ENCODE measurements around the gene CA10. TPM values are rescaled to one million over a fixed set of nuclear protein-coding genes. Genes with fewer than 3 reads are reported as not detected.

CA10 gene
- total RNA-seq, 2 donors from 2014 or later = 0.15 to 0.96 TPM

DNA sequence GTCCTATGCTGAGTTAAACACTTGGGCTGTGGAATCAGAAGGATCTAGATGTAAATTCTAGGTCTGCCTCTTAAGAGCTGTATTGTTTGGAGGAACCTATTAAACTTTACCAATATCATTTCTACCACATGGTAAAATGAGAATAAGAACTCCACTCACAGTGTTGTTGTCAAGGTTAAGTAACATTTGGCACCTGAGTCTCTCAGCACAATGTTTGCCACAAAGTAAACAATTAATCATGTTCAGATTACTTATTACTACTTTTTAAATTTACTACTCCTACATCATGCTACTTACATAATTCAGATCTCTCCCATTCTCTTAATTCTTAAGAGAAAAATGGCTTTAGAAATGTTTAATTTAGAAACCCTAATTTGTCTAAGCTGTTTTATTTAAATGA lies 305.9 kb downstream of the CA10 start:
- no peaks in the 10 kb centered on the region for H3K9me3 ChIP-seq (ENCODE audit: control insufficient read depth, low read length, poor library complexity, severe bottlenecking)
- DNase-seq (no peak), ATAC-seq (no peak)
- no peaks in the 10 kb centered on the region for H3K36me3 Mint-ChIP-seq (ENCODE audit: low read depth)
- H3K27me3 Mint-ChIP-seq = peaks cover 56% of the 10 kb centered on the region
- H3K4me3 Mint-ChIP-seq = no peak overlapping the region
- no peak overlapping the region for H3K27ac Mint-ChIP-seq
- H3K4me1 Mint-ChIP-seq = no peaks in the 10 kb centered on the region

DNA sequence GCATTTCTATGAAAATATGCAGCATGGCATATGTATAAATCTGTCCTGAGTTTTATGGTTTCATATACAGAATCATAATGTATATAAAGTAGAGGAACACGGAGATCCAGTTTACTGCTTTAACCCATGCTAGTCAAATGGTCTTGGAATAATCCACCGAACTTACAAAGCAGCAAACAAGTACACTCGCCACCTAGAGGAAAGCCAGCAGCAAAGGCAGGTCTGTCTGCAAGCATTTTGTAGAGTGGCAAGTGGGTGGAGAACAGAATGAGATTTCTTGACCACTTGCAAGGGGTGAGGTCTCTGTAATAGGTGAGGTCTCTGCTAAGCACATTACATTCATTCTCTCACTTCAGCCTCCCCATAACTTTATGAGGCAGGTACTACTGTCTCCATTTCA lies 308.3 kb downstream of the CA10 start:
- no peak for ATAC-seq
- Mint-ChIP-seq H3K27me3 (peaks cover 52% of the 10 kb centered on the region), H3K27ac (no peak overlapping the region), H3K4me1 (no peaks in the 10 kb centered on the region), H3K36me3 (ENCODE audit: low read depth) (no peaks in the 10 kb centered on the region), H3K4me3 (no peak overlapping the region)
- no peak for DNase-seq
- H3K9me3 ChIP-seq (ENCODE audit: control insufficient read depth, low read length, poor library complexity, severe bottlenecking) = no peaks in the 10 kb centered on the region

DNA sequence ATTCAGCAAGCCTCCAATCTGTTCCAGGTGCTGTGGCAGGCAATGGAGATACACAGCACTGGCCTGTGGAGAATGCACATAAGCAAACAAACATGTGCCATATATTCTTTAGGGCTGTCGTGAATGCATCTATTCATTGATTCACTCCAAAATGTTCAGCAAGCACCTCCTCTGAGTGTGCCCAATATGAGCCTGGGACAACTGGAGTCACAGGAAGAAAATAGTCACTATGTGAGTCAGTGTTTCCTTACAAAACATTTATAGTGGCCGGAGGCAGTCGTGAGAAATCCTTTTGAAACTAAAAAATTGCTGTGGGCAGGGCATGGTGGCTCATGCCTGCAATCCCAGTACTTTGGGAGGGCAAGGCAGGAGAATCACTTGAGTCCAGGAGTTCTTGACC lies 310.1 kb downstream of the CA10 start:
- Mint-ChIP-seq H3K27me3 (peaks cover 43% of the 10 kb centered on the region), H3K36me3 (ENCODE audit: low read depth) (no peaks in the 10 kb centered on the region), H3K27ac (no peak overlapping the region), H3K4me3 (no peak overlapping the region), H3K4me1 (no peaks in the 10 kb centered on the region)
- no peak for ATAC-seq
- H3K9me3 ChIP-seq (ENCODE audit: control insufficient read depth, low read length, poor library complexity, severe bottlenecking) = no peaks in the 10 kb centered on the region
- DNase-seq = no peak

DNA sequence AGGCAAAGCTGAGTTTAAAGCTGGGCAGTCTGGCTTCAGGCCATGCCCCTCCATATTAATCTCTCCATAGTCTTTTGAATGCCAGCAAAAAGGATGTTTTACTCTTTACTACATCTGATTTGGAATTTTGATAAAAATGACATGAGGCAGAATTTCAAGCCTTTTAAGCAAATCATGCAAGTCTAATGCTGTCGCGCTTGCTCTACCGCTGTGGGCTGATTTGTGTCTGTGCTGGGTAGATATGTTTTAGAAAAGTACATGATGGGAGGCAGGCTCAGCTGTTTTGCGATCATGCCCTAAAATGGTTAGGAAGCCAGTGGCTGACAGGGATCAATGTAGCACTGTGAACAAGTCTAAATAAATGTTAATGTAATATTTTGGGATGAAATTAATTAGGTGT lies 311.9 kb downstream of the CA10 start:
- Mint-ChIP-seq H3K27me3 (peaks cover 36% of the 10 kb centered on the region), H3K27ac (no peak overlapping the region), H3K4me1 (no peaks in the 10 kb centered on the region), H3K36me3 (ENCODE audit: low read depth) (no peaks in the 10 kb centered on the region), H3K4me3 (no peak overlapping the region)
- DNase-seq (no peak), ATAC-seq (no peak)
- no peaks in the 10 kb centered on the region for H3K9me3 ChIP-seq (ENCODE audit: control insufficient read depth, low read length, poor library complexity, severe bottlenecking)

DNA sequence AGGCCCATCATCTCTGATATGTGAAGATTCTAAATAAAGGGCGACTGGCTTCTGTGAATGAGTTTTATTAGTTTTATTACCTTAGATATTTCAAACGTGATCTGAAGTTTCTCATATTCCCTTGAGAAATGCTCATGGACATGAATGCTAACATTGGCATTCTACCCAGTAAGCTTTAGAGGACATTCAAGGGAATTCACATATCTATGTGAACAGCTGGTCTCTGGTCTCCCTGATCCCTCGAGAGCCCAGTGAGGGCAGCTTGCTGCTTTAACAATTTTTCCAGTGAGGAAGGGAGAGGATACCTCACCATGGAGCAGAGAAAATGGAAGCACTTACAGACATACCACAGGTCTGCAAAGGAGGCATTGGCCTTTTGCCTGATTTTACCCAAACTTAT lies 312.7 kb downstream of the CA10 start:
- ATAC-seq (no peak), DNase-seq (no peak)
- Mint-ChIP-seq H3K27me3 (peaks cover 36% of the 10 kb centered on the region), H3K36me3 (ENCODE audit: low read depth) (no peaks in the 10 kb centered on the region), H3K27ac (no peak overlapping the region), H3K4me1 (no peaks in the 10 kb centered on the region), H3K4me3 (no peak overlapping the region)
- no peaks in the 10 kb centered on the region for H3K9me3 ChIP-seq (ENCODE audit: control insufficient read depth, low read length, poor library complexity, severe bottlenecking)

DNA sequence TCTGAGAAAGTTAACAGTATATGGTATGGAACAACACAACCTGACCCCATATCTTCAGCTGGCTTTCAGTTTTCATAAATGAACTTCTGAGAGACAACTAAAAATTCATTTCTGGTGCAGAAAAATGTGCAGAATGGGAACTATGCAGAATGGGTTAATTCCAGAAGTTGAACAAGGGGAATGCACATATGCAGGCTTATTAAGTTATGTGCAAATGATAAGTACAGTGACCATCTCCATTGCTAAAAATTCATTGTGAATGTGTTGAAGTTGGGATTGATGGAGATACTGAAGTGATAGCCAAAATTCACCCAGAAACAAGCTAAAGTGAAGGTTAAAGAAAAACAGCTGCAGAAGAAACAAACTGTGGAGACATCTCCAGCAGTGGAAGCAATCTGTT lies 315.8 kb downstream of the CA10 start:
- Mint-ChIP-seq H3K36me3 (ENCODE audit: low read depth) (no peaks in the 10 kb centered on the region), H3K4me3 (no peak overlapping the region), H3K4me1 (no peaks in the 10 kb centered on the region), H3K27ac (no peak overlapping the region), H3K27me3 (peaks cover 29% of the 10 kb centered on the region)
- no peak for ATAC-seq
- no peaks in the 10 kb centered on the region for H3K9me3 ChIP-seq (ENCODE audit: control insufficient read depth, low read length, poor library complexity, severe bottlenecking)
- DNase-seq = no peak

GRCh38 chr17:51841669-51842068 lies 316.8 kb downstream of the CA10 start:
- no peak for ATAC-seq
- H3K27me3 Mint-ChIP-seq = peaks cover 31% of the 10 kb centered on the region
- no peak overlapping the region for H3K4me3 Mint-ChIP-seq
- peaks cover 2% of the 10 kb centered on the region for H3K36me3 Mint-ChIP-seq (ENCODE audit: low read depth)
- no peaks in the 10 kb centered on the region for H3K9me3 ChIP-seq (ENCODE audit: control insufficient read depth, low read length, poor library complexity, severe bottlenecking)
- no peaks in the 10 kb centered on the region for H3K4me1 Mint-ChIP-seq
- H3K27ac Mint-ChIP-seq = no peak overlapping the region
- no peak for DNase-seq

DNA sequence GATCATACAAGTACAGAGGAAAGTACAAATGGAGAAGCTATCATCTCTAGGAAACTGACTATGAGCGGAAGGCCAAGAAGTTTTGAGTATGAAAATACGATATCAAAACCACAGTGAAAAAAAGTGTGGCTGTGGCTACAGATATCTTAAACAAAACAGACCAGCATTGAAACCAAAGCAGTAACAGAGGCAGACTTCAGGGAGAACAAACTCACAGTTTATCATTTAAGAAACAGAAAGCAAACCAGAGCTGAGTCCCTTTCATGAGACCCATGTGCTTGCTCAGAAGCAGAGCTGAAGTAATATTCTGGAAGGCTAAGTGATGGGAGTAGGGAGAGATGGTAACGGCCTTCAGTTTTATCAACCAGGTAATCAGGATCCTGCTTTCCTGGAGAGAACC lies 317.8 kb downstream of the CA10 start:
- DNase-seq = no peak
- ATAC-seq = no peak
- H3K27ac Mint-ChIP-seq = no peak overlapping the region
- no peaks in the 10 kb centered on the region for H3K9me3 ChIP-seq (ENCODE audit: control insufficient read depth, low read length, poor library complexity, severe bottlenecking)
- H3K4me3 Mint-ChIP-seq = no peak overlapping the region
- peaks cover 2% of the 10 kb centered on the region for H3K36me3 Mint-ChIP-seq (ENCODE audit: low read depth)
- H3K27me3 Mint-ChIP-seq = peaks cover 26% of the 10 kb centered on the region
- H3K4me1 Mint-ChIP-seq = no peaks in the 10 kb centered on the region

DNA sequence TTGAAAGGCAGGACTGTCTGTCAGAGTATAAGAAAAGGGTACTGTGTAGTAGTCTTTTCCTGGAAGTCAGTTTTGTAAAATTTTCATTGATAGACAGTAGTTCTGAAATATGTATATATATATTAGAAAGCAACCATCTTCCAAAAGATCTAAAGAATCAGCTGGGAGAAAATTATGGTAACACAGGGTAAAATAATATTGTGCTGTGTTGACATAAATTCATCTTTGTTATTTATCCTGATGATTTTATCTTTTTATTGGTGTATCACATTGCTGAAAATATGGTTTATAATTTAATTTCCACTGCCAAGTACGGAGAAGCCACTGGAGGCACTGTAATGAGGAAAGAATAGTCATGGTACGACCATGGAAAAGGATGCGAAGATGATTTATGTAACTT lies 324.9 kb downstream of the CA10 start:
- ATAC-seq (no peak), DNase-seq (no peak)
- peaks cover 2% of the 10 kb centered on the region for H3K36me3 Mint-ChIP-seq (ENCODE audit: low read depth)
- H3K27ac Mint-ChIP-seq = no peak overlapping the region
- H3K4me1 Mint-ChIP-seq = no peaks in the 10 kb centered on the region
- H3K27me3 Mint-ChIP-seq = peaks cover 38% of the 10 kb centered on the region
- no peaks in the 10 kb centered on the region for H3K9me3 ChIP-seq (ENCODE audit: control insufficient read depth, low read length, poor library complexity, severe bottlenecking)
- H3K4me3 Mint-ChIP-seq = no peak overlapping the region

DNA sequence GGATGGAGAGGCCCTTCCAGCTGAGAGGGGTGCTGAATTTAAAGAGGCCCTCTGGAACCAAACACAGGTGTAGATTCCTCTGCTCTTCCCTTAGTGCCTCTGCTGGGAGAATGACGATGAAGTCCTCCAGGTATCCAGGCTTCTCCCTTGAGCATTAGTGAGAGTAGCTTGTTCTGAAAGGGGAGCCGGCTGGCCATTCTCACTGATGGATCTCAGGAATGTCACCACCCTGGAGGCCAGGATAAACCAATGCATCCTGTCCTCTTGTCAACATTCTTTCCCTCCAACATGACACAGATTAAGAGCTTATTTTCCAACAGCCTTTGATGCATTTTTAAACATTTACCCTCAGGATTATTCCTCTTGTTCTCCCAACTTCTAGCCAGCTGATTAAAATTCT lies 325.5 kb downstream of the CA10 start:
- H3K9me3 ChIP-seq (ENCODE audit: control insufficient read depth, low read length, poor library complexity, severe bottlenecking) = no peaks in the 10 kb centered on the region
- Mint-ChIP-seq H3K27ac (no peak overlapping the region), H3K4me3 (no peak overlapping the region), H3K36me3 (ENCODE audit: low read depth) (peaks cover 2% of the 10 kb centered on the region), H3K27me3 (peaks cover 32% of the 10 kb centered on the region), H3K4me1 (no peaks in the 10 kb centered on the region)
- ATAC-seq = no peak
- DNase-seq = no peak

DNA sequence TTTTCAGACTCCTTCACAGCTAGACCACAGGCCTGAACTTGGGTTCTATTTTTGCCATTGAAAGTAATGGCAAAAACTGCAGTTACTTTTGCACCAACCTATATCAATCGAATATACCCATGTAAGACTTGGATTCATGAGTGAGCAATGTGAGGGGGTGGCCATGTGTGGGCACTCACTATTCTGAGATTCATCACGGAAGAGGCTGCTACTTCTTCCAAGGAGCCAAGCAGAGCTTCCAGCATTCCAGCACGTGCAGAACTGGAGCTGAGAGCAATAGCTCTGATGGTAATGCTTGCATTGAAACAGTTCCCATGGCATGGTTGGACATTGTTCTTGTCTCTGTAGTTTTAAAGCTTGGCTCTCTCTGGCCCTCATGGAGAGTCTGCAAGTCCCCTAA lies 327.6 kb downstream of the CA10 start:
- Mint-ChIP-seq H3K4me3 (no peak overlapping the region), H3K36me3 (ENCODE audit: low read depth) (no peaks in the 10 kb centered on the region), H3K4me1 (no peaks in the 10 kb centered on the region), H3K27me3 (peaks cover 21% of the 10 kb centered on the region), H3K27ac (no peak overlapping the region)
- ATAC-seq (no peak), DNase-seq (no peak)
- no peaks in the 10 kb centered on the region for H3K9me3 ChIP-seq (ENCODE audit: control insufficient read depth, low read length, poor library complexity, severe bottlenecking)

GRCh38 chr17:51830451-51830850 lies 328.1 kb downstream of the CA10 start:
- no peak for DNase-seq
- no peaks in the 10 kb centered on the region for H3K4me1 Mint-ChIP-seq
- peaks cover 21% of the 10 kb centered on the region for H3K27me3 Mint-ChIP-seq
- no peaks in the 10 kb centered on the region for H3K9me3 ChIP-seq (ENCODE audit: control insufficient read depth, low read length, poor library complexity, severe bottlenecking)
- H3K36me3 Mint-ChIP-seq (ENCODE audit: low read depth) = no peaks in the 10 kb centered on the region
- no peak overlapping the region for H3K27ac Mint-ChIP-seq
- H3K4me3 Mint-ChIP-seq = no peak overlapping the region
- ATAC-seq = no peak

- no peak for ATAC-seq
Measured at GRCh38 chr17:51828901-51829300, 329.6 kb downstream of the CA10 start.

DNA sequence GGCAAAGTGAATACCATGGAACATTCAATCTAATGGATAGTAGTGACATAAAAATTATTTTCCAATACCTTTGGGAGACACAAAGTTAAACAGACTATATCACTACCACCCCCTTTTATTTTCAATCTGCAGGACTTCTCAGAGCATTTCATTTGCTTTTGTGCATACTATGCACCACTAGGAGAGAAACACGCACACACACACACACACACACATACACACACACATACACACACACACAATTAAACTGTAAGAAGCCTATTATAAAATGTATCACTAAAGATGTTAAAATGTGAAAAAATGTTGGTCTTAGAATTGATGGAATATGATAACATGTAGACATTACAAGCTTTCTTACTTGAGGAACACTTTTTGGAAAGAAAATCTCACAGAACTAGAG lies 331.4 kb downstream of the CA10 start:
- no peak overlapping the region for H3K4me3 Mint-ChIP-seq
- H3K4me1 Mint-ChIP-seq = no peaks in the 10 kb centered on the region

More at GRCh38 chr17:51828901-51829300, 329.6 kb downstream of the CA10 start:
- Mint-ChIP-seq H3K27ac (no peak overlapping the region), H3K4me3 (no peak overlapping the region), H3K27me3 (peaks cover 12% of the 10 kb centered on the region), H3K36me3 (ENCODE audit: low read depth) (no peaks in the 10 kb centered on the region), H3K4me1 (no peaks in the 10 kb centered on the region)
- DNase-seq = no peak
- H3K9me3 ChIP-seq (ENCODE audit: control insufficient read depth, low read length, poor library complexity, severe bottlenecking) = no peaks in the 10 kb centered on the region

DNA sequence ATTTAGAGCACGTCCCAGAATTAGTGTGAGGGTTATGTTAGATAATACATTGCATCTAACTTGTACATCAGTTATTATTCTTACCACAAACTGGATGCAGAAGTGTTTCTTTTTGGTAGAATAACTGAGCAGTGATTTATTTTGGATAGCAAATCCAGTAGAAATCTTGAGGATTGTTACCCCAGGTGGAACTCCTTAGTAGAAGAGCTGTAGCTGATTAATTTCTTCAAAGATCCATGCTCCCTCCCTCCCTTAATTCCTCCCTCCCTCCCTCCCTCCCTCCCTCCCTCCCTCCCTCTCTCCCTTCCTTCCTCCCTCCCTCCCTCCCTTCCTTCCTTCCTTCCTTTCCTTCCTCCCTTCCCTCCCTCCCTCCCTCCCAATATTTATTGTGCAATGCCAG lies 337.7 kb downstream of the CA10 start:
- Mint-ChIP-seq H3K36me3 (ENCODE audit: low read depth) (peaks cover 2% of the 10 kb centered on the region), H3K4me1 (peaks cover 6% of the 10 kb centered on the region), H3K27ac (no peak overlapping the region), H3K4me3 (no peak overlapping the region), H3K27me3 (peaks cover 6% of the 10 kb centered on the region)
- ATAC-seq (no peak), DNase-seq (no peak)
- H3K9me3 ChIP-seq (ENCODE audit: control insufficient read depth, low read length, poor library complexity, severe bottlenecking) = no peaks in the 10 kb centered on the region

More for the DNA sequence above, 331.4 kb downstream of the CA10 start:
- no peaks in the 10 kb centered on the region for H3K36me3 Mint-ChIP-seq (ENCODE audit: low read depth)
- no peak overlapping the region for H3K27ac Mint-ChIP-seq
- ATAC-seq = no peak
- DNase-seq = no peak
- H3K9me3 ChIP-seq (ENCODE audit: control insufficient read depth, low read length, poor library complexity, severe bottlenecking) = no peaks in the 10 kb centered on the region
- H3K27me3 Mint-ChIP-seq = peaks cover 5% of the 10 kb centered on the region

Data from T-helper 17 cell (primary cell).